ENCODE measurements around the gene CELF3. TPM values are rescaled to one million over a fixed set of nuclear protein-coding genes. Genes with fewer than 3 reads are reported as not detected.

The CELF3 gene
- total RNA-seq, 1 donor from 2014 or later: not detected

GRCh38 chr1:151720974-151721787, 4.6 kb upstream of the CELF3 start, which contains the start of gene RIIAD1:
Gene RIIAD1, plus strand, starts transcription at chr1:151721522. Its CDS starts 15 bp downstream, at chr1:151721537.
- DNase-seq (ENCODE audit: low spot score): no peak

- DNase-seq (ENCODE audit: low spot score): no peak
Observed at GRCh38 chr1:151720554-151720953, 4.0 kb upstream of the CELF3 start.

- no peak for DNase-seq (ENCODE audit: low spot score)
Observed at GRCh38 chr1:151720125-151720524, 3.5 kb upstream of the CELF3 start.

- DNase-seq (ENCODE audit: low spot score): no peak
Observed at GRCh38 chr1:151718666-151719065, 2.1 kb upstream of the CELF3 start.

GRCh38 chr1:151718011-151718431, 1.4 kb upstream of the CELF3 start:
- no peak for DNase-seq (ENCODE audit: low spot score)

- no peak for DNase-seq (ENCODE audit: low spot score)
Observed at GRCh38 chr1:151716405-151716762, 219 bp downstream of the CELF3 start.

GRCh38 chr1:151715726-151716404, 738 bp downstream of the CELF3 start:
- DNase-seq (ENCODE audit: low spot score): no peak

- DNase-seq (ENCODE audit: low spot score): no peak
Observed at GRCh38 chr1:151714820-151715725, 1.5 kb downstream of the CELF3 start.

GRCh38 chr1:151713874-151714273, 2.7 kb downstream of the CELF3 start:
- DNase-seq (ENCODE audit: low spot score): no peak

GRCh38 chr1:151713044-151713443, 3.6 kb downstream of the CELF3 start:
- no peak for DNase-seq (ENCODE audit: low spot score)

GRCh38 chr1:151711951-151712350, 4.7 kb downstream of the CELF3 start:
- DNase-seq (ENCODE audit: low spot score): no peak

GRCh38 chr1:151711044-151711800, 5.4 kb downstream of the CELF3 start:
- no peak for DNase-seq (ENCODE audit: low spot score)

- no peak for DNase-seq (ENCODE audit: low spot score)
Observed at GRCh38 chr1:151710187-151710840, 6.3 kb downstream of the CELF3 start.

- no peak for DNase-seq (ENCODE audit: low spot score)
Observed at GRCh38 chr1:151708891-151709290, 7.7 kb downstream of the CELF3 start.

GRCh38 chr1:151707541-151708065, 9.0 kb downstream of the CELF3 start:
- DNase-seq (ENCODE audit: low spot score): no peak

GRCh38 chr1:151706464-151707415, 9.9 kb downstream of the CELF3 start:
- no peak for DNase-seq (ENCODE audit: low spot score)

- no peak for DNase-seq (ENCODE audit: low spot score)
Observed at GRCh38 chr1:151705753-151706463, 10.7 kb downstream of the CELF3 start.

- no peak for DNase-seq (ENCODE audit: low spot score)
Observed at GRCh38 chr1:151705146-151705545, 11.5 kb downstream of the CELF3 start.

GRCh38 chr1:151704246-151704645, 12.4 kb downstream of the CELF3 start:
- no peak for DNase-seq (ENCODE audit: low spot score)
